Suprapubic skin (tissue), 3 donors: ENCODE measurements around the gene MIER2.

Experiments used
- POLR2A ChIP-seq, 2 donors: fragments of 450-650 bp; IDR thresholded peaks; one replicate each; pipeline ENCODE4 v1.6.1; 2017; ENCODE audit warnings: antibody characterized with exemption in 2 of 2, mild to moderate bottlenecking in 2 of 2, moderate library complexity in 2 of 2
- TF ChIP-seq, protein P1 (sequence below), 2 donors: fragments of 200-600 bp in 1 of 2; fragments of 450-650 bp in 1 of 2; sonication (generic) in 1 of 2; IDR thresholded peaks; one replicate each; pipeline ENCODE4 v1.5.1; 2016 to 2019; ENCODE audit warnings: antibody characterized with exemption in 2 of 2, mild to moderate bottlenecking in 1 of 2, moderate library complexity in 1 of 2

- TF ChIP-seq POLR2A (IDR thresholded peaks at IDR 0.05), result no peak
- TF ChIP-seq, protein P1, sequence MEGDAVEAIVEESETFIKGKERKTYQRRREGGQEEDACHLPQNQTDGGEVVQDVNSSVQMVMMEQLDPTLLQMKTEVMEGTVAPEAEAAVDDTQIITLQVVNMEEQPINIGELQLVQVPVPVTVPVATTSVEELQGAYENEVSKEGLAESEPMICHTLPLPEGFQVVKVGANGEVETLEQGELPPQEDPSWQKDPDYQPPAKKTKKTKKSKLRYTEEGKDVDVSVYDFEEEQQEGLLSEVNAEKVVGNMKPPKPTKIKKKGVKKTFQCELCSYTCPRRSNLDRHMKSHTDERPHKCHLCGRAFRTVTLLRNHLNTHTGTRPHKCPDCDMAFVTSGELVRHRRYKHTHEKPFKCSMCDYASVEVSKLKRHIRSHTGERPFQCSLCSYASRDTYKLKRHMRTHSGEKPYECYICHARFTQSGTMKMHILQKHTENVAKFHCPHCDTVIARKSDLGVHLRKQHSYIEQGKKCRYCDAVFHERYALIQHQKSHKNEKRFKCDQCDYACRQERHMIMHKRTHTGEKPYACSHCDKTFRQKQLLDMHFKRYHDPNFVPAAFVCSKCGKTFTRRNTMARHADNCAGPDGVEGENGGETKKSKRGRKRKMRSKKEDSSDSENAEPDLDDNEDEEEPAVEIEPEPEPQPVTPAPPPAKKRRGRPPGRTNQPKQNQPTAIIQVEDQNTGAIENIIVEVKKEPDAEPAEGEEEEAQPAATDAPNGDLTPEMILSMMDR (IDR thresholded peaks at IDR 0.05), result no peak
Observed at GRCh38 chr19:322616-323015, 22.0 kb downstream of the MIER2 start.
